HG02798 (cell line): ENCODE data around the gene C19orf73.
"Not testable (repeated sequence)": the region's sequence is repeated elsewhere in the genome, so short reads cannot be mapped to it uniquely, and the experiment has no call there.

Source experiments
- ATAC-seq: cut with Tn5 transposase; IDR thresholded peaks from one replicate; pipeline ENCODE4 v1.9.1; 2021; ENCODE audit warnings: mild to moderate bottlenecking; ENCODE audit not compliant: unreplicated experiment, poor library complexity

C19orf73 gene

GRCh38 chr19:49149652-49150105, 30.7 kb upstream of the C19orf73 start:
- ATAC-seq = no peak

GRCh38 chr19:49148784-49149651, 30.1 kb upstream of the C19orf73 start:
- ATAC-seq = no peak

- no peak for ATAC-seq
These were observed 29.2 kb upstream of the C19orf73 start for GRCh38 chr19:49148044-49148682.

GRCh38 chr19:49146408-49146770, 27.4 kb upstream of the C19orf73 start:
- ATAC-seq = not testable (repeated sequence)

- ATAC-seq = no peak
These were observed 26.8 kb upstream of the C19orf73 start for GRCh38 chr19:49145573-49146407.

GRCh38 chr19:49142866-49143335, 24.0 kb upstream of the C19orf73 start:
- ATAC-seq = peak; percentile 57

GRCh38 chr19:49141352-49141751, 22.4 kb upstream of the C19orf73 start:
- no peak for ATAC-seq

- ATAC-seq = no peak
These were observed 22.0 kb upstream of the C19orf73 start for GRCh38 chr19:49140951-49141350.

- ATAC-seq = no peak
These were observed 17.8 kb upstream of the C19orf73 start for GRCh38 chr19:49136771-49137171.

- no peak for ATAC-seq
These were observed 16.7 kb upstream of the C19orf73 start for GRCh38 chr19:49135686-49136085.

GRCh38 chr19:49133621-49134454, 14.9 kb upstream of the C19orf73 start:
- no peak for ATAC-seq

- no peak for ATAC-seq
These were observed 14.1 kb upstream of the C19orf73 start for GRCh38 chr19:49132974-49133609.

GRCh38 chr19:49130325-49130724, 11.4 kb upstream of the C19orf73 start:
- ATAC-seq = no peak

GRCh38 chr19:49129238-49129583, 10.3 kb upstream of the C19orf73 start:
- ATAC-seq = no peak

- ATAC-seq = no peak
These were observed 9.7 kb upstream of the C19orf73 start for GRCh38 chr19:49128545-49129237.

GRCh38 chr19:49127674-49128544, 9.0 kb upstream of the C19orf73 start:
- ATAC-seq = peak; percentile 86

- ATAC-seq = not testable (repeated sequence)
These were observed 8.3 kb upstream of the C19orf73 start for GRCh38 chr19:49127225-49127624.

- ATAC-seq = no peak
These were observed 7.6 kb upstream of the C19orf73 start for GRCh38 chr19:49126575-49126974.
